CD8-positive, alpha-beta memory T cell (primary cell): ENCODE data around the gene CANT1. TPM values are rescaled to one million over a fixed set of nuclear protein-coding genes. Genes with fewer than 3 reads are reported as not detected.

Experiments used
- CTCF ChIA-PET: fragments of 350-600 bp; sonication (Branson Sonifier 250); formaldehyde crosslinking; loops from one replicate; lab custom pipeline; 2021; ENCODE audit warnings: antibody characterized with exemption; lab: Charles Lee
- POLR2A ChIA-PET: fragments of 350-600 bp; sonication (Branson Sonifier 250); formaldehyde crosslinking; loops from one replicate; lab custom pipeline; 2021; ENCODE audit warnings: antibody characterized with exemption; lab: Charles Lee
- DNase-seq, 5 donors: peaks; one replicate each; pipeline versions ENCODE4 v3.0.0 to v3.0.0-alpha.2; 2020 to 2022; ENCODE audit warnings: mixed read lengths in 1 of 5
- H3K27ac ChIP-seq: one replicate; pipeline ENCODE4 v1.7.0; 2013; ENCODE audit warnings: low read depth, mild to moderate bottlenecking, low read length, moderate library complexity
- H3K27me3 ChIP-seq: 2 replicates; pipeline ENCODE4 v1.7.0; 2013; ENCODE audit warnings: low read length, mild to moderate bottlenecking; ENCODE audit not compliant: insufficient read depth, poor library complexity, severe bottlenecking
- H3K36me3 ChIP-seq: 2 replicates; pipeline ENCODE4 v1.7.0; 2013; ENCODE audit warnings: mild to moderate bottlenecking, low read length, moderate library complexity; ENCODE audit not compliant: insufficient read depth
- H3K4me1 ChIP-seq: 2 replicates; pipeline ENCODE4 v1.7.0; 2013; ENCODE audit warnings: mild to moderate bottlenecking, low read length, moderate library complexity; ENCODE audit not compliant: insufficient read depth
- H3K4me3 ChIP-seq: 2 replicates; pipeline ENCODE4 v1.7.0; 2013; ENCODE audit warnings: mild to moderate bottlenecking, low read length
- H3K9me3 ChIP-seq: 2 replicates; pipeline ENCODE4 v1.7.0; 2013; ENCODE audit warnings: mild to moderate bottlenecking, low read length
- H3K27ac Mint-ChIP-seq, 8 donors: one replicate each; pipeline ENCODE4 v1.8.0; 2020 to 2021; ENCODE audit warnings: mixed read lengths in 8 of 8, mild to moderate bottlenecking in 6 of 8, inconsistent platforms in 3 of 8, moderate library complexity in 3 of 8
- H3K27me3 Mint-ChIP-seq, 2 donors: one replicate each; pipeline ENCODE4 v1.8.0; 2020 to 2021; ENCODE audit warnings: mixed read lengths in 2 of 2, mild to moderate bottlenecking in 1 of 2, moderate library complexity in 1 of 2
- H3K36me3 Mint-ChIP-seq, 3 donors: one replicate each; pipeline ENCODE4 v1.8.0; 2020 to 2021; ENCODE audit warnings: mixed read lengths in 3 of 3, inconsistent platforms in 1 of 3, mild to moderate bottlenecking in 1 of 3
- H3K4me1 Mint-ChIP-seq, 3 donors: one replicate each; pipeline ENCODE4 v1.8.0; 2020 to 2021; ENCODE audit warnings: mixed read lengths in 3 of 3, inconsistent platforms in 1 of 3, mild to moderate bottlenecking in 1 of 3
- H3K4me3 Mint-ChIP-seq, 7 donors: one replicate each; pipeline ENCODE4 v1.8.0; 2020 to 2021; ENCODE audit warnings: mixed read lengths in 7 of 7, mild to moderate bottlenecking in 6 of 7, moderate library complexity in 4 of 7, inconsistent platforms in 2 of 7
- H3K9me3 Mint-ChIP-seq, 5 donors: one replicate each; pipeline ENCODE4 v1.8.0; 2020 to 2022; ENCODE audit warnings: mixed read lengths in 5 of 5, mild to moderate bottlenecking in 3 of 5, moderate library complexity in 2 of 5, inconsistent platforms in 1 of 5
- polyA plus RNA-seq: library from polyadenylated mRNA; unstranded; fragments of 300-500 nt; fragmentation: Illumina TruSeq; gene quantifications from one replicate; pipeline ENCODE4 v1.2.3, GENCODE V29; 2021
- total RNA-seq, 2 experiments: library from RNA; stranded (reverse); gene quantifications; one replicate each; pipeline ENCODE4 v1.2.3, GENCODE V29; 2021

Gene CANT1
- total and polyA plus RNA-seq, 3 experiments from 2014 or later = 13.4 to 47.3 (median 45.5) TPM

GRCh38 chr17:78962345-78962983, 47.1 kb downstream of the CANT1 start:
- DNase-seq = no peak
- no peak overlapping the region for H3K27ac Mint-ChIP-seq
- Histone ChIP-seq H3K36me3 (no peaks in the 10 kb centered on the region), H3K4me1 (no peaks in the 10 kb centered on the region), H3K9me3 (no peaks in the 10 kb centered on the region), H3K27me3 (no peaks in the 10 kb centered on the region), H3K4me3 (no peak overlapping the region), H3K27ac (no peak overlapping the region)
- POLR2A ChIA-PET = no interaction called here
- no peaks in the 10 kb centered on the region for H3K36me3 Mint-ChIP-seq
- H3K4me3 Mint-ChIP-seq = no peak overlapping the region
- H3K9me3 Mint-ChIP-seq = no peaks in the 10 kb centered on the region
- no peaks in the 10 kb centered on the region for H3K4me1 Mint-ChIP-seq
- CTCF ChIA-PET = interaction anchor here (0.9 to 1.1 kb wide), 2 partner anchors 80 to 97 kb away, joined by 3 to 5 read pairs; no protein-coding TSS in a partner anchor
- peaks cover 6 to 8% of the 10 kb centered on the region in 2 donors for H3K27me3 Mint-ChIP-seq

- H3K4me3 ChIP-seq = no peak overlapping the region
- no peaks in the 10 kb centered on the region for H3K4me1 ChIP-seq
- Mint-ChIP-seq H3K27me3 (peaks cover 6 to 11% of the 10 kb centered on the region in 2 donors), H3K27ac (peak overlapping the region in 1 of 8 donors; percentile 42), H3K9me3 (peaks cover 0 to 2% (median 0%) of the 10 kb centered on the region in 5 donors), H3K4me3 (no peak overlapping the region), H3K36me3 (no peaks in the 10 kb centered on the region), H3K4me1 (no peaks in the 10 kb centered on the region)
- no peaks in the 10 kb centered on the region for H3K27me3 ChIP-seq
- DNase-seq = no peak
- no peak overlapping the region for H3K27ac ChIP-seq
- H3K36me3 ChIP-seq = no peaks in the 10 kb centered on the region
- H3K9me3 ChIP-seq = no peaks in the 10 kb centered on the region
- CTCF ChIA-PET = no interaction called here
- POLR2A ChIA-PET = no interaction called here
Observed at GRCh38 chr17:78961571-78961970, 48.0 kb downstream of the CANT1 start.

DNA sequence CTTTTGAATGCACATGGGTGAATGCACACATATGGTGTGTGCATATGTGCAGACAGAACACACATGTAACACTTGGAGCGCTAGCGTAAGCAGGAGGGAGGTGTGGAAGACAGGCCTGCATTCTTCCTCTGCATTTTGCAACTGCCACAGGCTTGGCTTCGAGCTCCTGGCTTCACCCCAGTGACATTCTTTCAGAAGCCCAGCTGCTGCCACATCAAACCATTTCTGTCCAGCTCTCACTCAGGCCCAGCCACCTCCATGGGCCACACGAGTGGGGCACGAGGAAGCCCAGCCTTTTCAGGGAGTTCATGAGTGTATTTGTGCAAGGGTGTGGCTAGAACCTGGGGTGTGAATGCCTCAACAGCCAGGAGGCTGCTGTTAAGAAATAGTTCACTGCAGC, 48.6 kb downstream of the CANT1 start:
- ChIA-PET POLR2A (no interaction called here), CTCF (no interaction called here)
- H3K27ac Mint-ChIP-seq = no peak overlapping the region
- H3K4me1 ChIP-seq = no peaks in the 10 kb centered on the region
- no peaks in the 10 kb centered on the region for H3K27me3 ChIP-seq
- no peak overlapping the region for H3K4me3 ChIP-seq
- no peaks in the 10 kb centered on the region for H3K4me1 Mint-ChIP-seq
- peaks cover 9 to 12% of the 10 kb centered on the region in 2 donors for H3K27me3 Mint-ChIP-seq
- no peaks in the 10 kb centered on the region for H3K9me3 ChIP-seq
- H3K9me3 Mint-ChIP-seq = peaks cover 0 to 2% (median 0%) of the 10 kb centered on the region in 5 donors
- DNase-seq = no peak
- no peaks in the 10 kb centered on the region for H3K36me3 Mint-ChIP-seq
- H3K36me3 ChIP-seq = no peaks in the 10 kb centered on the region
- no peak overlapping the region for H3K4me3 Mint-ChIP-seq
- H3K27ac ChIP-seq = no peak overlapping the region

- Mint-ChIP-seq H3K27me3 (peaks cover 10 to 15% of the 10 kb centered on the region in 2 donors), H3K4me3 (no peak overlapping the region), H3K9me3 (peaks cover 0 to 2% (median 0%) of the 10 kb centered on the region in 5 donors), H3K4me1 (no peaks in the 10 kb centered on the region), H3K27ac (no peak overlapping the region), H3K36me3 (no peaks in the 10 kb centered on the region)
- Histone ChIP-seq H3K4me3 (no peak overlapping the region), H3K36me3 (no peaks in the 10 kb centered on the region), H3K9me3 (no peaks in the 10 kb centered on the region), H3K27me3 (no peaks in the 10 kb centered on the region), H3K27ac (no peak overlapping the region), H3K4me1 (no peaks in the 10 kb centered on the region)
- no peak for DNase-seq
- ChIA-PET POLR2A (no interaction called here), CTCF (no interaction called here)
Observed at GRCh38 chr17:78959803-78960202, 49.8 kb downstream of the CANT1 start.

- CTCF ChIA-PET = no interaction called here
- no peak overlapping the region for H3K27ac Mint-ChIP-seq
Observed at GRCh38 chr17:78958641-78959127, 50.9 kb downstream of the CANT1 start.

GRCh38 chr17:78957128-78957527, 52.4 kb downstream of the CANT1 start:
- Mint-ChIP-seq H3K27ac (no peak overlapping the region), H3K27me3 (peaks cover 13 to 23% of the 10 kb centered on the region in 2 donors)
- POLR2A ChIA-PET = no interaction called here

More at GRCh38 chr17:78958641-78959127, 50.9 kb downstream of the CANT1 start:
- no peaks in the 10 kb centered on the region for H3K36me3 Mint-ChIP-seq
- Histone ChIP-seq H3K36me3 (no peaks in the 10 kb centered on the region), H3K4me3 (no peak overlapping the region), H3K9me3 (no peaks in the 10 kb centered on the region), H3K27ac (no peak overlapping the region), H3K27me3 (no peaks in the 10 kb centered on the region), H3K4me1 (no peaks in the 10 kb centered on the region)
- H3K4me1 Mint-ChIP-seq = no peaks in the 10 kb centered on the region
- DNase-seq = no peak
- peaks cover 0 to 2% (median 0%) of the 10 kb centered on the region in 5 donors for H3K9me3 Mint-ChIP-seq
- H3K27me3 Mint-ChIP-seq = peaks cover 10 to 15% of the 10 kb centered on the region in 2 donors
- no peak overlapping the region for H3K4me3 Mint-ChIP-seq
- POLR2A ChIA-PET = no interaction called here

GRCh38 chr17:78956254-78956653, 53.3 kb downstream of the CANT1 start:
- Histone ChIP-seq H3K4me3 (no peak overlapping the region), H3K9me3 (no peaks in the 10 kb centered on the region), H3K27me3 (no peaks in the 10 kb centered on the region), H3K4me1 (no peaks in the 10 kb centered on the region), H3K36me3 (no peaks in the 10 kb centered on the region), H3K27ac (no peak overlapping the region)
- CTCF ChIA-PET = no interaction called here
- POLR2A ChIA-PET = no interaction called here
- peaks cover 17 to 20% of the 10 kb centered on the region in 2 donors for H3K27me3 Mint-ChIP-seq
- no peaks in the 10 kb centered on the region for H3K4me1 Mint-ChIP-seq
- no peak overlapping the region for H3K4me3 Mint-ChIP-seq
- no peaks in the 10 kb centered on the region for H3K36me3 Mint-ChIP-seq
- no peak for DNase-seq
- H3K9me3 Mint-ChIP-seq = peaks cover 0 to 3% (median 2%) of the 10 kb centered on the region in 5 donors
- H3K27ac Mint-ChIP-seq = no peak overlapping the region

More at GRCh38 chr17:78957128-78957527, 52.4 kb downstream of the CANT1 start:
- no peaks in the 10 kb centered on the region for H3K9me3 ChIP-seq
- Mint-ChIP-seq H3K4me3 (no peak overlapping the region), H3K9me3 (peaks cover 0 to 2% (median 0%) of the 10 kb centered on the region in 5 donors), H3K36me3 (no peaks in the 10 kb centered on the region), H3K4me1 (no peaks in the 10 kb centered on the region)
- no peak overlapping the region for H3K27ac ChIP-seq
- H3K4me1 ChIP-seq = no peaks in the 10 kb centered on the region
- CTCF ChIA-PET = no interaction called here
- no peaks in the 10 kb centered on the region for H3K36me3 ChIP-seq
- no peak overlapping the region for H3K4me3 ChIP-seq
- DNase-seq = no peak
- H3K27me3 ChIP-seq = no peaks in the 10 kb centered on the region

DNA sequence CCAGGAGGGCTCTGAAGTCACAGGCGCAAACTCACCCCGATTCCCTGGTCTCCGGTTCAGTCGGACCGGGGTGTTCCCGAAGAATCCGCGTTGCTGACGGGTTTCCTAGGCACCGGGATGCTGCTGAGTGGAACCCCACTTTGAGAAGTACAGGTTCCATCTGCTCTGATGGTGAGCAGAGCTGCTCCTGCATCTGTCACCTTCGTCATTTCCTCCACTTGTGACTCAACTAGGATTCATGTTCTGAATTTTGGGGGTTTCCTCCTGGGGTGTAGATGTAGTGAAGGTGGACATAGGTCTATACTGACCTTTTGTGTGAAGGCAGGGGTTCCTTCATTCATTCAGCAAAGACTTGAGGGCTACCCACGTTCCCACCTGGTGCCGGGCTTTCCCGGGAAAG, 54.9 kb downstream of the CANT1 start:
- Mint-ChIP-seq H3K4me1 (no peaks in the 10 kb centered on the region), H3K4me3 (no peak overlapping the region), H3K27me3 (peaks cover 17 to 20% of the 10 kb centered on the region in 2 donors), H3K27ac (no peak overlapping the region), H3K9me3 (peaks cover 4 to 16% (median 6%) of the 10 kb centered on the region in 5 donors), H3K36me3 (peaks cover 0 to 7% (median 0%) of the 10 kb centered on the region in 3 donors)
- CTCF ChIA-PET = no interaction called here
- no peak overlapping the region for H3K4me3 ChIP-seq
- no peaks in the 10 kb centered on the region for H3K36me3 ChIP-seq
- no peaks in the 10 kb centered on the region for H3K27me3 ChIP-seq
- no peak overlapping the region for H3K27ac ChIP-seq
- no peaks in the 10 kb centered on the region for H3K9me3 ChIP-seq
- H3K4me1 ChIP-seq = no peaks in the 10 kb centered on the region
- POLR2A ChIA-PET = no interaction called here
- no peak for DNase-seq
